HepG2 (cell line): ENCODE data around the gene SOCS1. TPM values are rescaled to one million over a fixed set of nuclear protein-coding genes. Genes with fewer than 3 reads are reported as not detected.

Source experiments
- ADNP ChIP-seq: sonication (generic); formaldehyde crosslinking; IDR thresholded peaks from 2 replicates; pipeline ENCODE4 v1.4.0; 2020; ENCODE audit warnings: missing genetic modification reagents
- AHR ChIP-seq: IDR thresholded peaks from 2 replicates; pipeline ENCODE4 v1.6.1; 2018; ENCODE audit warnings: missing genetic modification reagents, missing compliant biosample characterization
- ATF1 ChIP-seq: IDR thresholded peaks from 2 replicates; pipeline ENCODE4 v1.6.1; 2016; ENCODE audit warnings: mild to moderate bottlenecking, control low read depth
- ATM ChIP-seq: fragments of 450-650 bp; IDR thresholded peaks from 2 replicates; pipeline ENCODE4 v1.7.1; 2017; ENCODE audit warnings: mild to moderate bottlenecking, borderline replicate concordance
- FOXC1 ChIP-seq: sonication (generic); formaldehyde crosslinking; IDR thresholded peaks from 2 replicates; pipeline ENCODE4 v1.8.0; 2022; ENCODE audit warnings: mild to moderate bottlenecking, missing genetic modification reagents, borderline replicate concordance
- FUBP1 ChIP-seq: sonication (generic); formaldehyde crosslinking; IDR thresholded peaks from 2 replicates; pipeline ENCODE4 v1.5.1; 2020; ENCODE audit warnings: missing genetic modification reagents, mild to moderate bottlenecking, borderline replicate concordance
- HNRNPH1 ChIP-seq: fragments of 200-400 bp; formaldehyde crosslinking; optimal IDR thresholded peaks from 2 replicates; pipeline ENCODE3; 2017; ENCODE audit warnings: mild to moderate bottlenecking, low read depth, low read length
- IRF9 ChIP-seq: sonication (generic); formaldehyde crosslinking; IDR thresholded peaks from 2 replicates; pipeline ENCODE4 v1.8.0; 2022; ENCODE audit warnings: missing genetic modification reagents, mild to moderate bottlenecking, borderline replicate concordance
- JARID2 ChIP-seq: sonication (generic); formaldehyde crosslinking; IDR thresholded peaks from 2 replicates; pipeline ENCODE4 v1.8.1; 2023; ENCODE audit warnings: missing genetic modification reagents, inconsistent platforms; ENCODE audit not compliant: insufficient replicate concordance
- SALL1 ChIP-seq: sonication (generic); formaldehyde crosslinking; IDR thresholded peaks from 2 replicates; pipeline ENCODE4 v1.8.0; 2022; ENCODE audit warnings: mild to moderate bottlenecking, missing genetic modification reagents
- SMAD1 ChIP-seq: sonication (generic); formaldehyde crosslinking; IDR thresholded peaks from 2 replicates; pipeline ENCODE4 v1.4.0; 2020; ENCODE audit warnings: missing genetic modification reagents, low read depth, mild to moderate bottlenecking, borderline replicate concordance
- SMARCC2 ChIP-seq: fragments of 450-650 bp; IDR thresholded peaks from 2 replicates; pipeline ENCODE4 v1.6.1; 2017; ENCODE audit warnings: antibody characterized with exemption, mild to moderate bottlenecking
- TCF12 ChIP-seq, 2 experiments: fragments of 450-650 bp in 1 of 2; sonication (generic) in 1 of 2; formaldehyde crosslinking in 1 of 2; IDR thresholded peaks; 2 replicates each; pipeline versions ENCODE4 v1.6.1 to v1.8.0; 2017 to 2022; ENCODE audit warnings: antibody characterized with exemption in 1 of 2, mild to moderate bottlenecking in 1 of 2, missing genetic modification reagents in 1 of 2, moderate library complexity in 1 of 2
- ZMYM2 ChIP-seq: sonication (generic); formaldehyde crosslinking; IDR thresholded peaks from 2 replicates; pipeline ENCODE4 v1.8.0; 2022; ENCODE audit warnings: mild to moderate bottlenecking, missing genetic modification reagents
- ZNF3 ChIP-seq: IDR thresholded peaks from 2 replicates; pipeline ENCODE4 v1.7.0; 2017; ENCODE audit warnings: inconsistent platforms
- polyA plus RNA-seq, 8 experiments: library from polyadenylated mRNA; depleted of rRNA in 3 of 8; stranded (reverse) in 7 of 8; unstranded in 1 of 8; fragments of >200 nt; fragmentation: Illumina TruSeq in 4 of 8; extraction: Trizol in 4 of 8; gene quantifications; 2 replicates each; pipeline versions ENCODE4 v1.2.1 to v1.2.3, GENCODE V29; 2011 to 2016; ENCODE audit warnings: low read depth in 4 of 8, missing spikeins in 1 of 8, mixed read lengths in 1 of 8; ENCODE audit not compliant: insufficient read depth in 1 of 8
- total RNA-seq, 5 experiments: library from RNA; depleted of rRNA; stranded (reverse); fragments of >200 nt; fragmentation: Illumina TruSeq; extraction: Trizol; gene quantifications; 2 replicates each; pipeline ENCODE4 v1.2.3, GENCODE V29; 2016; ENCODE audit warnings: low read depth in 1 of 5
- TF ChIP-seq, protein P1 (sequence below): sonication (generic); formaldehyde crosslinking; IDR thresholded peaks from 2 replicates; pipeline ENCODE4 v1.4.0; 2020; ENCODE audit warnings: missing genetic modification reagents

The SOCS1 gene
- total and polyA plus RNA-seq, 2 of the 13 experiments (the other 11 are each of a cell fraction or from before 2014, with no cell fraction given) = 5.3 to 6.3 TPM

DNA sequence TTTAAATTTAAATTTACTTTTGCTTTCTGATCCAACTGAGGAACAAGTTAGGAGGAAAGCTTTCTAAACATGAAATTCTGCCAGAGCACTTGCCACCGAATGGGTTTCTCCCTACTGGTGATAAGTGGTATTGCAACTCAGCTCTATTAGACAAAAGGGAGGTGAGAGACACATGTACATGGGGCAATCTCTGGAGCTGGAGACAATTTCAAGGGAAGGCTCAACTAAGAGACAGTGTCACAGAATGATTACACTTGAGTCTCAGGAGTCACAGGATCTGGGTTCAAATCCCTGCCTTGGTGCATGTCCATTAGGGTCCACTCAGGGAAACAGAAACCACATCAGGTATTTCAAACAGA, 37.4 kb downstream of the SOCS1 start (continued):
- TF ChIP-seq JARID2 (CRISPR knock-in tag) (no peak), HNRNPH1 (no peak), AHR (CRISPR knock-in tag) (no peak), FOXC1 (CRISPR knock-in tag) (no peak), ZNF3 (CRISPR knock-in tag) (no peak), SMAD1 (CRISPR knock-in tag) (no peak), SALL1 (CRISPR knock-in tag) (no peak), ZMYM2 (CRISPR knock-in tag) (peak; percentile 48; the same call in 1 of the 2 replicates), ADNP (peak; percentile 53; the same call in 1 of the 2 replicates), SMARCC2 (no peak), TCF12 (IDR thresholded peaks at IDR 0.05) (no peak), TCF12 (CRISPR knock-in tag; IDR thresholded peaks at IDR 0.05) (no peak), ATF1 (CRISPR knock-in tag) (no peak), FUBP1 (CRISPR knock-in tag) (no peak), IRF9 (CRISPR knock-in tag) (no peak), ATM (no peak)
- TF ChIP-seq, protein P1, sequence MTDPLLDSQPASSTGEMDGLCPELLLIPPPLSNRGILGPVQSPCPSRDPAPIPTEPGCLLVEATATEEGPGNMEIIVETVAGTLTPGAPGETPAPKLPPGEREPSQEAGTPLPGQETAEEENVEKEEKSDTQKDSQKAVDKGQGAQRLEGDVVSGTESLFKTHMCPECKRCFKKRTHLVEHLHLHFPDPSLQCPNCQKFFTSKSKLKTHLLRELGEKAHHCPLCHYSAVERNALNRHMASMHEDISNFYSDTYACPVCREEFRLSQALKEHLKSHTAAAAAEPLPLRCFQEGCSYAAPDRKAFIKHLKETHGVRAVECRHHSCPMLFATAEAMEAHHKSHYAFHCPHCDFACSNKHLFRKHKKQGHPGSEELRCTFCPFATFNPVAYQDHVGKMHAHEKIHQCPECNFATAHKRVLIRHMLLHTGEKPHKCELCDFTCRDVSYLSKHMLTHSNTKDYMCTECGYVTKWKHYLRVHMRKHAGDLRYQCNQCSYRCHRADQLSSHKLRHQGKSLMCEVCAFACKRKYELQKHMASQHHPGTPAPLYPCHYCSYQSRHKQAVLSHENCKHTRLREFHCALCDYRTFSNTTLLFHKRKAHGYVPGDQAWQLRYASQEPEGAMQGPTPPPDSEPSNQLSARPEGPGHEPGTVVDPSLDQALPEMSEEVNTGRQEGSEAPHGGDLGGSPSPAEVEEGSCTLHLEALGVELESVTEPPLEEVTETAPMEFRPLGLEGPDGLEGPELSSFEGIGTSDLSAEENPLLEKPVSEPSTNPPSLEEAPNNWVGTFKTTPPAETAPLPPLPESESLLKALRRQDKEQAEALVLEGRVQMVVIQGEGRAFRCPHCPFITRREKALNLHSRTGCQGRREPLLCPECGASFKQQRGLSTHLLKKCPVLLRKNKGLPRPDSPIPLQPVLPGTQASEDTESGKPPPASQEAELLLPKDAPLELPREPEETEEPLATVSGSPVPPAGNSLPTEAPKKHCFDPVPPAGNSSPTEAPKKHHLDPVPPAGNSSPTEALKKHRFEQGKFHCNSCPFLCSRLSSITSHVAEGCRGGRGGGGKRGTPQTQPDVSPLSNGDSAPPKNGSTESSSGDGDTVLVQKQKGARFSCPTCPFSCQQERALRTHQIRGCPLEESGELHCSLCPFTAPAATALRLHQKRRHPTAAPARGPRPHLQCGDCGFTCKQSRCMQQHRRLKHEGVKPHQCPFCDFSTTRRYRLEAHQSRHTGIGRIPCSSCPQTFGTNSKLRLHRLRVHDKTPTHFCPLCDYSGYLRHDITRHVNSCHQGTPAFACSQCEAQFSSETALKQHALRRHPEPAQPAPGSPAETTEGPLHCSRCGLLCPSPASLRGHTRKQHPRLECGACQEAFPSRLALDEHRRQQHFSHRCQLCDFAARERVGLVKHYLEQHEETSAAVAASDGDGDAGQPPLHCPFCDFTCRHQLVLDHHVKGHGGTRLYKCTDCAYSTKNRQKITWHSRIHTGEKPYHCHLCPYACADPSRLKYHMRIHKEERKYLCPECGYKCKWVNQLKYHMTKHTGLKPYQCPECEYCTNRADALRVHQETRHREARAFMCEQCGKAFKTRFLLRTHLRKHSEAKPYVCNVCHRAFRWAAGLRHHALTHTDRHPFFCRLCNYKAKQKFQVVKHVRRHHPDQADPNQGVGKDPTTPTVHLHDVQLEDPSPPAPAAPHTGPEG = no peak
